GM12878 (cell line): ENCODE data around the gene UBE2M. TPM values are rescaled to one million over a fixed set of nuclear protein-coding genes. Genes with fewer than 3 reads are reported as not detected.

ENCODE experiments used
- ATAC-seq: fragments of 200-7000 bp; cut with Tn5 transposase; 3 replicates; pipeline ENCODE4 v1.9.1; 2020; ENCODE audit warnings: mild to moderate bottlenecking, moderate library complexity
- BruUV-seq: library from RNA; stranded (reverse); fragments of 400-500 nt; replicated peaks from 2 replicates; lab custom pipeline; 2021; lab: Mats Ljungman, UMichigan
- CTCF ChIA-PET: fragments of 300-600 bp; sonication (Branson Sonifier 250); formaldehyde crosslinking; extraction: SDS; loops from one replicate; lab custom pipeline; 2021; ENCODE audit warnings: inconsistent platforms; lab: Yijun Ruan, JAX
- POLR2A ChIA-PET: fragments of 350-600 bp; formaldehyde crosslinking; extraction: SDS; loops from one replicate; lab custom pipeline; 2021; ENCODE audit warnings: inconsistent platforms; lab: Charles Lee
- RAD21 ChIA-PET: fragments of 300-600 bp; sonication (Branson Sonifier 250); formaldehyde crosslinking; loops from one replicate; lab custom pipeline; 2023; ENCODE audit warnings: antibody characterized with exemption; ENCODE audit not compliant: unreplicated experiment; lab: Charles Lee
- SMC1A ChIA-PET: fragments of 300-600 bp; sonication (Branson Sonifier 250); formaldehyde crosslinking; loops from one replicate; lab custom pipeline; 2023; ENCODE audit not compliant: unreplicated experiment, uncharacterized antibody; lab: Charles Lee
- DNase-seq: peaks from one replicate; pipeline ENCODE4 v3.0.0-alpha.2; 2011; ENCODE audit warnings: low read depth, low spot score
- FAIRE-seq: peaks from 3 replicates; lab custom pipeline; 2011; peaks lifted over from hg19 to GRCh38; lab: Jason Lieb, UNC
- H2AFZ ChIP-seq: 2 replicates; pipeline ENCODE4 v1.6.0; 2011; ENCODE audit warnings: low read depth, low read length, control low read depth; ENCODE audit not compliant: control insufficient read depth
- H3K27ac ChIP-seq: 2 replicates; pipeline ENCODE4 v1.5.1; 2011; ENCODE audit warnings: control low read depth; ENCODE audit not compliant: control insufficient read depth, insufficient read depth
- H3K27me3 ChIP-seq, 2 experiments: replicated peaks in 1 of 2; 2 replicates each; pipeline versions ENCODE4 v1.6.0 to v1.6.1; 2011; ENCODE audit warnings: low read length in 1 of 2; ENCODE audit not compliant: control insufficient read depth in 2 of 2, insufficient read depth in 2 of 2
- H3K36me3 ChIP-seq, 2 experiments: 2 replicates each; pipeline ENCODE4 v1.5.1; 2011; ENCODE audit warnings: low read length in 1 of 2; ENCODE audit not compliant: control insufficient read depth in 2 of 2, insufficient read depth in 2 of 2
- H3K4me1 ChIP-seq: 2 replicates; pipeline ENCODE4 v1.6.1; 2011; ENCODE audit warnings: mild to moderate bottlenecking, low read length, moderate library complexity, mixed read lengths; ENCODE audit not compliant: control insufficient read depth, insufficient read depth
- H3K4me2 ChIP-seq: 2 replicates; pipeline ENCODE4 v1.6.0; 2011; ENCODE audit warnings: control low read depth; ENCODE audit not compliant: control insufficient read depth, insufficient read depth
- H3K4me3 ChIP-seq: fragments of 200-600 bp; sonication (generic); 2 replicates; pipeline ENCODE4 v1.5.1; 2016
- H3K79me2 ChIP-seq: 2 replicates; pipeline ENCODE4 v1.6.0; 2011; ENCODE audit warnings: low read length; ENCODE audit not compliant: control insufficient read depth, insufficient read depth
- H3K9ac ChIP-seq: 2 replicates; pipeline ENCODE4 v1.8.0; 2011; ENCODE audit warnings: low read length, control low read depth, mixed read lengths; ENCODE audit not compliant: control insufficient read depth, insufficient read depth
- H3K9me3 ChIP-seq: replicated peaks from 3 replicates; pipeline ENCODE4 v1.5.1; 2011; ENCODE audit warnings: mild to moderate bottlenecking, low read length; ENCODE audit not compliant: control insufficient read depth, insufficient read depth
- H4K20me1 ChIP-seq: 2 replicates; pipeline ENCODE4 v1.6.0; 2011; ENCODE audit not compliant: control insufficient read depth, insufficient read depth
- BRCA1 ChIP-seq: IDR thresholded peaks from 2 replicates; pipeline ENCODE4 v1.6.1; 2011; ENCODE audit warnings: low read depth, low read length, improper control_type of control experiment
- FOS ChIP-seq: IDR thresholded peaks from 3 replicates; pipeline ENCODE4 v1.6.1; 2011; ENCODE audit warnings: borderline replicate concordance; ENCODE audit not compliant: insufficient read length; ENCODE audit errors: extremely low read depth
- MTA3 ChIP-seq: IDR thresholded peaks from 2 replicates; pipeline ENCODE4 v1.6.1; 2012; ENCODE audit warnings: low read length, inconsistent platforms, borderline replicate concordance
- MYC ChIP-seq: IDR thresholded peaks from 2 replicates; pipeline ENCODE4 v1.6.1; 2011; ENCODE audit warnings: mild to moderate bottlenecking, low read length, moderate library complexity, inconsistent platforms; ENCODE audit not compliant: insufficient read depth, insufficient replicate concordance, insufficient read length, severe bottlenecking
- NBN ChIP-seq: fragments of 450-650 bp; IDR thresholded peaks from 2 replicates; pipeline ENCODE4 v1.6.1; 2016
- NKRF ChIP-seq: fragments of 450-650 bp; conservative IDR thresholded peaks from 2 replicates; pipeline ENCODE4 v1.6.1; 2017; ENCODE audit warnings: mild to moderate bottlenecking, moderate library complexity
- RB1 ChIP-seq: fragments of 450-650 bp; formaldehyde crosslinking; IDR thresholded peaks from 2 replicates; pipeline ENCODE4 v1.6.1; 2017; ENCODE audit warnings: mild to moderate bottlenecking, borderline replicate concordance
- RELB ChIP-seq: fragments of 450-650 bp; IDR thresholded peaks from 2 replicates; pipeline ENCODE4 v1.6.1; 2017; ENCODE audit warnings: low read depth, mild to moderate bottlenecking, moderate library complexity
- SREBF2 ChIP-seq: IDR thresholded peaks from 2 replicates; pipeline ENCODE4 v1.6.1; 2012; ENCODE audit warnings: mild to moderate bottlenecking, low read length
- STAT3 ChIP-seq: IDR thresholded peaks from 2 replicates; pipeline ENCODE4 v1.6.1; 2011; ENCODE audit warnings: low read depth, low read length, improper control_type of control experiment
- USF1 ChIP-seq: IDR thresholded peaks from 2 replicates; pipeline ENCODE4 v1.6.1; 2011; ENCODE audit warnings: borderline replicate concordance, low read depth, mild to moderate bottlenecking, moderate library complexity, mixed read lengths, low read length; ENCODE audit not compliant: insufficient read depth; ENCODE audit errors: extremely low read length
- ZNF687 ChIP-seq: fragments of 450-650 bp; IDR thresholded peaks from 2 replicates; pipeline ENCODE4 v1.6.1; 2017; ENCODE audit warnings: mild to moderate bottlenecking, moderate library complexity
- WGBS: methylation state at CpG from one replicate; pipeline ENCODE4 v1.1.6; 2016; ENCODE audit warnings: low lambda C conversion rate; ENCODE audit not compliant: insufficient replicate concordance, insufficient coverage; ENCODE audit errors: missing lambda C conversion rate; 5-methylcytosine and 5-hydroxymethylcytosine counted together
- in situ Hi-C: fragments of 300-500 bp; cut with MboI; formaldehyde crosslinking; loops from 9 replicates; pipeline ENCODE4 v1.14.3; 2018; ENCODE audit warnings: mixed read lengths
- intact Hi-C: fragments of 100-400 bp; cut with micrococcal nuclease; formaldehyde crosslinking; loops from one replicate; pipeline ENCODE4 v1.14.2; 2022; ENCODE audit not compliant: unreplicated experiment
- polyA plus RNA-seq, 11 experiments: library from polyadenylated mRNA; depleted of rRNA in 4 of 11; unstranded in 6 of 11; stranded (reverse) in 5 of 11; fragments of >200 nt; fragmentation: Nextera tagmentation in 4 of 11; fragmentation: Illumina TruSeq in 1 of 11; extraction: Ambion mirVana in 4 of 11; extraction: Trizol in 1 of 11; gene quantifications; 1 replicate in 1 of 11; 2 replicates in 10 of 11; pipeline versions ENCODE4 v1.2.1 to v1.2.3, GENCODE V29; 2011 to 2016; ENCODE audit warnings: inconsistent platforms in 2 of 11, missing spikeins in 2 of 11, low read depth in 1 of 11
- total RNA-seq, 4 experiments: library from RNA; depleted of rRNA in 3 of 4; stranded (reverse); fragments of >200 nt in 3 of 4; fragmentation: Illumina TruSeq in 1 of 4; extraction: Trizol in 1 of 4; gene quantifications; 2 replicates each; pipeline versions ENCODE4 v1.2.1 to v1.2.3, GENCODE V29; 2013 to 2021
- TF ChIP-seq, protein P1 (sequence below): fragments of 450-650 bp; IDR thresholded peaks from 2 replicates; pipeline ENCODE4 v1.6.1; 2017; ENCODE audit warnings: mild to moderate bottlenecking

Gene UBE2M
- total and polyA plus RNA-seq, 10 of the 15 experiments (the other 5 are each of a cell fraction or from before 2014, with no cell fraction given): 1.4 to 105 (median 73.9) TPM

DNA sequence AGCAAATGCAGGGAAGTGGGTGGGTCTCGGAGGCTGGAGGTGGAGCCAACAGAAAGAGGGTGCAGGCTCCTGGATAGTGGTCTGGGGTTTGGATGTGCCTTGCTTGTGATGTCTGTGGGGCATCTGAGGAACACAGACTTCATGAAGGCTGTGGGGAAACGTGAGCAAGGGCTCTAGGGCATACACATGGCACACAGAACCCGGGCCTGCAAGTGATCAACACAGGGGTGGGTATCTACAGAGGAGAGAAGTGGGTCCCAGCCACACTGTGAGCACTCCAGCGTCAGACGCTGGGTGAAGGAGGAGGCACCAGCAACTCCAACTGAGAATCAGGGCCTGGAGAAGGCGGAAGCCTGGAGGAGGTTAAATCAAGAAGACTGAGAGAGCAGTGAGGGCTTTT is 5.4 kb upstream of the UBE2M start:
- in situ Hi-C loops (no loop called here), intact Hi-C loops (no loop called here)
- RAD21 ChIA-PET: no interaction called here
- WGBS: 38% methylated on average over 6 of the region's 6 CpGs
- no peak overlapping the region for H3K27ac ChIP-seq
- no peak for ATAC-seq
- H3K27me3 ChIP-seq: no peaks in the 10 kb centered on the region
- peak overlapping the region; percentile 60; the same call in 1 of the 2 replicates for H3K4me3 ChIP-seq
- POLR2A ChIA-PET: interaction anchor here (1.6 to 4.7 kb wide), 2 partner anchors 7 to 9 kb away, joined by 5 to 46 read pairs; partner anchors contain the start of genes CHMP2A and MZF1
- H3K4me1 ChIP-seq: peaks cover 28% of the 10 kb centered on the region
- no peaks in the 10 kb centered on the region for H4K20me1 ChIP-seq
- no peak for FAIRE-seq
- no peak for DNase-seq
- BruUV-seq: no TSS peak
- no peak overlapping the region for H3K9ac ChIP-seq
- no peak overlapping the region for H2AFZ ChIP-seq
- H3K4me2 ChIP-seq: peak overlapping the region; percentile 97; the same call in 1 of the 2 replicates
- no peaks in the 10 kb centered on the region; a peak in 1 of 4 replicates for H3K36me3 ChIP-seq
- no peaks in the 10 kb centered on the region for H3K9me3 ChIP-seq
- SMC1A ChIA-PET: no interaction called here
- peaks cover 2% of the 10 kb centered on the region for H3K79me2 ChIP-seq
- CTCF ChIA-PET: interaction anchor here (0.9 kb wide), 1 partner anchor 75 kb away, joined by 4 read pairs; no protein-coding TSS in a partner anchor
- no peak for TF ChIP-seq RB1
- no peak for TF ChIP-seq STAT3
- TF ChIP-seq ZNF687: no peak
- TF ChIP-seq, protein P1, sequence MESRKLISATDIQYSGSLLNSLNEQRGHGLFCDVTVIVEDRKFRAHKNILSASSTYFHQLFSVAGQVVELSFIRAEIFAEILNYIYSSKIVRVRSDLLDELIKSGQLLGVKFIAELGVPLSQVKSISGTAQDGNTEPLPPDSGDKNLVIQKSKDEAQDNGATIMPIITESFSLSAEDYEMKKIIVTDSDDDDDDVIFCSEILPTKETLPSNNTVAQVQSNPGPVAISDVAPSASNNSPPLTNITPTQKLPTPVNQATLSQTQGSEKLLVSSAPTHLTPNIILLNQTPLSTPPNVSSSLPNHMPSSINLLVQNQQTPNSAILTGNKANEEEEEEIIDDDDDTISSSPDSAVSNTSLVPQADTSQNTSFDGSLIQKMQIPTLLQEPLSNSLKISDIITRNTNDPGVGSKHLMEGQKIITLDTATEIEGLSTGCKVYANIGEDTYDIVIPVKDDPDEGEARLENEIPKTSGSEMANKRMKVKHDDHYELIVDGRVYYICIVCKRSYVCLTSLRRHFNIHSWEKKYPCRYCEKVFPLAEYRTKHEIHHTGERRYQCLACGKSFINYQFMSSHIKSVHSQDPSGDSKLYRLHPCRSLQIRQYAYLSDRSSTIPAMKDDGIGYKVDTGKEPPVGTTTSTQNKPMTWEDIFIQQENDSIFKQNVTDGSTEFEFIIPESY: no peak
- TF ChIP-seq NBN: no peak
- TF ChIP-seq NKRF: no peak
- TF ChIP-seq FOS: no peak
- no peak for TF ChIP-seq MYC
- no peak for TF ChIP-seq SREBF2
- no peak for TF ChIP-seq USF1
- no peak for TF ChIP-seq RELB
- no peak for TF ChIP-seq MTA3
- no peak for TF ChIP-seq BRCA1
